ENCODE measurements around the gene PDSS2.

DNA sequence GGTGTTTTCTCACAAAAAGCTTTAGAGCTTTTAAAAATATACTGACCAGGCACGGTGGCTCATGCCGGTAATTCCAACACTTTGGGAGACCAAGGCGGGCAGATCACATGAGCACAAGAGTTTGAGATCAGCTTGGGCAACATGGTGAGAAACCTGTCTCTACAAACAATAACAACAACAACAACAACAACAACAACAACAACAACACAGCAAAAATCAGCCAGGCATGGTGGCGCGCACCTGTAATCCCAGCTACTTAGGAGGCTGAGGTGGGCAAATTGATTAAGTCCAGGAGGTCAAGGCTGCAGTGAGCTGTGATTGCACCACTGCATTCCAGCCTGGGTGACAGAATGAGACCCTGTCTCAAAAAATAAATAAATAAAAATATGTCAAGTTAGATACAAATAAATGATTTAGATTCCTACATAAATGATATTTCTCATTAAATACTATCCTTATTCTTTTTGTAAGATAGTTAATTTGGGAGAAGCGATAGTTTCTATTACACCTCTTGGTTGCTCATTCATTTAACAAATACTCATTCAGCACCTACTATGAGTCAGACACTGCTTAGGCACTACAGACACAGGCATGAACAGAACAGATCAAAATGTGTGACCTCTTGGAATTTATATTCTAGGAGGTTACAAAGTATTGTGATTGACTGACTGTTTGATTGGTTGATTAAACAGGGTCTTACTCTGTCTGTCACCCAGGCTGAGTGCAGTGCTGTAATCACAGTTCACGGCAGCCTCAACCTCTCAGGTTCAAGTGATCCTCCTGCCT, 260.5 kb downstream of the PDSS2 start:
- TF ChIP-seq GATA2 (IDR thresholded peaks at IDR 0.05; ENCODE audit: low read depth, low read length) (no peak), GATA3 (IDR thresholded peaks at IDR 0.05; ENCODE audit: low read depth, low read length) (no peak)
